ENCODE data around the gene TXNDC2. TPM values are rescaled to one million over a fixed set of nuclear protein-coding genes. Genes with fewer than 3 reads are reported as not detected.

The TXNDC2 gene
- total RNA-seq, 2 donors from 2014 or later = 0.35 to 8.8 TPM

DNA sequence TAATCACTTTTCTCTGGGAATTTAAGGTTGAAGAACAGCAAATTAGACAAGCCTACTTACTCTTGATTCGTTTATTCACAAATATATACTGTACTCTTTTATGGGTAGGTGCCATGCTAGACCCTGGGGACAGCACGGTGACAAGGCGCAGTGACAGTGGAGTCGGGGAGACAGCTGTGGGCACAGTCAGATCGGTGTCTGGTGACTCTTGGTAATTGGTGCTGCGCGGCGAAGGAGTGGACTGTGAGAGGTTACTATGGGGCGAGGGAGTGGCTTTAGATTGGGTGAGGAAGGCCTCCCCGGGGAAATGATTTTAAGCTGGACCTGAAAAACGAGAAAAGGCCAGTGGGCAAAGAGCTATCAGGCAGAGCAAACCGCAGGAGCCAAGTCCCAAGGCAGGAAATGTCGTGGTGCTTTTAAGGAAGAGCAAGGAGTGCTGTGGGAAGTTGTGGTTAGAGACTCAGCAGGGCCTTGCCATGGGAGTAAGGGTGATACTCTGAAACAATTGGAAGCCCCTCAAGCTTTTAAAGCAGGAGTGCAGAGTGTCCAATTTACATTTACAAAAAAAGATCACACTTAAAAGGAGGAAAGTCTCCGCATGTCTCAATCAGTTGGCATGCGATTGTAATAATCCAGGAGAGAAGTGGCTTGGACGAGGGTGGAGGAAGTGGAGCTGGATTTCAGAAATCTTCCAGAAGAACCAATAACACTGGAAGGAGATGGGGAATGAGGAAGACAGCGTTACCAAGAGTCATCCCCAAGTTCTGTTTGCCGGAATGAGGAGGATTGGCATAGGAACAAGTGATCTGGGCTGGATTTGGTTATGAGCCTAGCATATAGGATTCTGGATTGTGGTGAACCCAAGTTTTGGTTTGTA is 36.1 kb upstream of the TXNDC2 start:
- TF ChIP-seq CTCF (IDR thresholded peaks at IDR 0.05) = no peak
- H3K27ac ChIP-seq = peak overlapping the region in 1 of 2 donors; percentile 13
- DNase-seq (ENCODE audit: low spot score) (no peak), ATAC-seq (ENCODE audit: insufficient number of reproducible peaks, low FRiP score, low read depth) (no peak)
- H3K36me3 ChIP-seq = no peaks in the 10 kb centered on the region
- H3K4me1 ChIP-seq (ENCODE audit: control insufficient read depth in 1 of 2, low read depth in 2 of 2) = peaks cover 28 to 29% of the 10 kb centered on the region in 2 donors
- no peaks in the 10 kb centered on the region for H3K9me3 ChIP-seq
- H3K27me3 ChIP-seq (replicated peaks; ENCODE audit: insufficient read depth) = no peaks in the 10 kb centered on the region
- H3K4me3 ChIP-seq = no peak overlapping the region

GRCh38 chr18:9850309-9850708 is 35.5 kb upstream of the TXNDC2 start:
- Histone ChIP-seq H3K4me3 (no peak overlapping the region), H3K27ac (no peak overlapping the region), H3K27me3 (replicated peaks; ENCODE audit: insufficient read depth) (no peaks in the 10 kb centered on the region), H3K4me1 (ENCODE audit: control insufficient read depth in 1 of 2, low read depth in 2 of 2) (peaks cover 27 to 35% of the 10 kb centered on the region in 2 donors), H3K9me3 (no peaks in the 10 kb centered on the region), H3K36me3 (no peaks in the 10 kb centered on the region)
- ATAC-seq (ENCODE audit: insufficient number of reproducible peaks, low FRiP score, low read depth) (no peak), DNase-seq (ENCODE audit: low spot score) (no peak)
- TF ChIP-seq CTCF (IDR thresholded peaks at IDR 0.05) = no peak

DNA sequence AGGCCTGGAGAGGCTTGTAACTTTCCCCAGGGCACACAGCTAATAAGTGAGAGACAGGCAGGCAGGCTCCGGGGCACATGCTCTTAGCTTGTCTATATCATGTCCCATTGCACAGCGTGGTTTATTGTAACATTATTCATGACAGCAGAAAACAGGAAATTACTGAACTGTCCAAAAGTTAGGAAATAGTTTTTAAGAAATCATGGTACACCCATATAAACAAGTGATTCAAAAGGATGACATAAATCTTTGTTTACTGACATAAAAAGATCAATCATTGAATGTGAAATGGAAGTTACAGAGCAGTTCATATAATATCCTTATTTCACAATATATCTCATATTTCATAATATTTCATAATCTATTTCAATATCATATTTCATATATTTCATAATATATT is 34.3 kb upstream of the TXNDC2 start:
- Histone ChIP-seq H3K36me3 (no peaks in the 10 kb centered on the region), H3K27ac (no peak overlapping the region), H3K27me3 (replicated peaks; ENCODE audit: insufficient read depth) (no peaks in the 10 kb centered on the region), H3K4me3 (no peak overlapping the region), H3K9me3 (no peaks in the 10 kb centered on the region), H3K4me1 (ENCODE audit: control insufficient read depth in 1 of 2, low read depth in 2 of 2) (peaks cover 26 to 35% of the 10 kb centered on the region in 2 donors)
- TF ChIP-seq CTCF (IDR thresholded peaks at IDR 0.05) = no peak
- ATAC-seq (ENCODE audit: insufficient number of reproducible peaks, low FRiP score, low read depth) (no peak), DNase-seq (ENCODE audit: low spot score) (no peak)

DNA sequence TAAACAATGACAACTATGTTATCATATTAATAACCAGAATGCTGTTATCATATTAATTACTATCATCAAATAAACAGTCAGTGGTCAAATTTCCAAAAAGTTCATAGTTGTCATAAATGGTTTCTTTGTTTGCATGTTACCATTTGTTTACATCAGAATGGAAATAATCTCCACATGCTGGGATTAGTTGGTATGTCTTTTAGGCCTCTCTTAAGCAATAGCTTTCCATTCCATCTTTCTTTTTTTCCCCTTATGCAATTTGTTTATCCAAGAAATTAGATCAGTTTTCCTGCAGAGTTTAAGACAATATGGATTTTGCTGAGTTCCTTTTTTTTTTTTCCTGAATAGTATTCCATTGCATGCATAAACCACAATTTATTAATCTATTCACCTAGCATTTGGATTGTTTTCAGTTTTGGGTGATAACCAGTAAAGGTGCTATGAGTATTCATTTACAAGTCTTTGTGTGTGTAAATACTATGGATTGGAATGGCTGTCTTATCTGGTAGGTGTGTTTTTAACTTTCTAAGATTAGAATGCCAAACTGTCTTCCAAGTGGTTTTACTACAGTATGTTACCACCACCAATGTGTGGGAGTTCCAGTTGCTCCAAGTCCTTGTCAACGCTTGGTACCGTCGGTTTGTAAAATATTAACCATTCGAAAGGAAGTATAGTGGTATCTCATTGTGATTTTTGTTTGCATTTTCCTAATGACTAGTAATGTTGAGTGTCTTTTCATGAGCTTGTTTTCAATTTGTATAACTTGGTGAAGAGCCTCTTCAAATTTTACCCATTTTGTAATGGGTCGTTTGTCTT is 33.3 kb upstream of the TXNDC2 start:
- Histone ChIP-seq H3K9me3 (no peaks in the 10 kb centered on the region), H3K27me3 (replicated peaks; ENCODE audit: insufficient read depth) (no peaks in the 10 kb centered on the region), H3K27ac (no peak overlapping the region), H3K36me3 (no peaks in the 10 kb centered on the region), H3K4me1 (ENCODE audit: control insufficient read depth in 1 of 2, low read depth in 2 of 2) (peaks cover 26 to 32% of the 10 kb centered on the region in 2 donors), H3K4me3 (no peak overlapping the region)
- no peak for ATAC-seq (ENCODE audit: insufficient number of reproducible peaks, low FRiP score, low read depth)
- no peak for TF ChIP-seq CTCF (IDR thresholded peaks at IDR 0.05)
- no peak for DNase-seq (ENCODE audit: low spot score)
